Activated CD8-positive, alpha-beta memory T cell treated with anti-CD3 and anti-CD28 coated beads, Interleukin-2, amount 10 ng/mL, durations not matched to agents 7 days and 5 days (primary cell): ENCODE measurements around the gene NEURL3. TPM values are rescaled to one million over a fixed set of nuclear protein-coding genes. Genes with fewer than 3 reads are reported as not detected.
A peak's percentile ranks its signal among the peaks of the same experiment; 100 is the strongest.
"Not testable (repeated sequence)": the region's sequence is repeated elsewhere in the genome, so short reads cannot be mapped to it uniquely, and the experiment has no call there.

ENCODE experiments used
- ATAC-seq: fragments of 150-1000 bp; cut with Tn5 transposase; one replicate; pipeline ENCODE4 v1.10.0; 2021; ENCODE audit warnings: moderate library complexity
- CTCF ChIA-PET: fragments of 350-600 bp; sonication (Branson Sonifier 250); formaldehyde crosslinking; loops from one replicate; lab custom pipeline; 2021; ENCODE audit warnings: antibody characterized with exemption; lab: Charles Lee
- DNase-seq: peaks from one replicate; pipeline ENCODE4 v3.0.0-alpha.2; 2020
- H3K27ac Mint-ChIP-seq: one replicate; pipeline ENCODE4 v1.8.0; 2021; ENCODE audit warnings: mild to moderate bottlenecking, mixed read lengths
- H3K27me3 Mint-ChIP-seq: one replicate; pipeline ENCODE4 v1.8.0; 2021; ENCODE audit warnings: mixed read lengths
- H3K36me3 Mint-ChIP-seq: one replicate; pipeline ENCODE4 v1.8.0; 2021; ENCODE audit warnings: mild to moderate bottlenecking, mixed read lengths
- H3K4me1 Mint-ChIP-seq: one replicate; pipeline ENCODE4 v1.8.0; 2021; ENCODE audit warnings: mixed read lengths
- H3K4me3 Mint-ChIP-seq: one replicate; pipeline ENCODE4 v1.8.0; 2021; ENCODE audit warnings: mild to moderate bottlenecking, moderate library complexity, mixed read lengths
- H3K9me3 Mint-ChIP-seq: one replicate; pipeline ENCODE4 v1.8.0; 2022; ENCODE audit warnings: low read depth, mixed read lengths
- total RNA-seq, 2 experiments: library from RNA; stranded (reverse); gene quantifications; one replicate each; pipeline ENCODE4 v1.2.3, GENCODE V29; 2021

The NEURL3 gene
- total RNA-seq, 2 experiments from 2014 or later: 0.38 to 0.52 TPM

DNA sequence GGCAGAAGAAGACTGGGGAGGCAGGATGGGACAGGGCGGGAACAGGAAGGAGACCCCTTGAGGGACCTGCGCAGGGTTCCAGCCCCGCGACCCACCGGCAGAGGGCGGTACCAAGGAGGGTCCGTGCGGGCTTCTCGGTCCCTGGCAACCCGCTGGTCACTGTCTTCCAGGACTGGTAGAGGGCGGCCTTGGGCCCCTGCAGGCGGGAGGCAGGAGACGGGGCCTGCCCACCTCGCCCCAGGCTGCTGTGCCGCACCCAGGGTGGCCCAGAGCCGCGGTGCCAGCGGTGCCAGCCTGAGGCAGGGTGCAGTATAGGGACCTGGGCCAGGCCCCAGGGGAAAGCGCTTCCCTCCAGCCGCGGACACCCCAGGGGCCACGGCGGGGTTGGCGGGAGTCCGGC lies 34.5 kb downstream of the NEURL3 start:
- Mint-ChIP-seq H3K4me1 (peaks cover 15% of the 10 kb centered on the region), H3K27me3 (peaks cover 4% of the 10 kb centered on the region), H3K4me3 (no peak overlapping the region), H3K27ac (no peak overlapping the region), H3K36me3 (no peaks in the 10 kb centered on the region), H3K9me3 (no peaks in the 10 kb centered on the region)
- DNase-seq: peak; percentile 62
- CTCF ChIA-PET: interaction anchor here (1.1 to 1.8 kb wide), 6 partner anchors 16 to 84 kb away, joined by 3 to 7 read pairs (median 4); partner anchors contain the start of gene NEURL3
- ATAC-seq: peak; percentile 82

DNA sequence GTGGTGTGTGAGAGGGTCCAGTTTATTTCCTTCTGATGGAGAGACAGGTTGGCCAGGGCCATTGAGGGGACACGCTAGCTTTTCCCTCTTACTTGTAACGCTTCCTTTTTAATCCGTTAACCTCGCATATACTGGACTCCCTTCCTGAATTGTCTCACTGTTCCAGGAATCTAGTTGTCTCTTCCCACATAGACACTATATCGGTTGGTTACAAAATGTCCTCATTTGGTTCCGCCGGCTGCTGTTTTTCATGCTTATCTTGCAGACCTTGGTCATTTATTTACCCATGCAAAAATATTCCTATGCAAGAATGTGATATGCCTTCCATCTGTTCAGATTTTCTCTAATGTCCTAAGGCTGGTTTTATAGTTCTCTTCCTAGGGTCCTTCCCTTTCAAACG lies 35.0 kb downstream of the NEURL3 start:
- Mint-ChIP-seq H3K27me3 (peaks cover 4% of the 10 kb centered on the region), H3K4me1 (peaks cover 15% of the 10 kb centered on the region), H3K36me3 (no peaks in the 10 kb centered on the region), H3K9me3 (no peaks in the 10 kb centered on the region), H3K4me3 (no peak overlapping the region), H3K27ac (no peak overlapping the region)
- ATAC-seq (no peak), DNase-seq (no peak)
- CTCF ChIA-PET: interaction anchor here (1.1 to 1.8 kb wide), 8 partner anchors 11 to 84 kb away, joined by 3 to 7 read pairs (median 4); partner anchors contain the start of gene NEURL3

DNA sequence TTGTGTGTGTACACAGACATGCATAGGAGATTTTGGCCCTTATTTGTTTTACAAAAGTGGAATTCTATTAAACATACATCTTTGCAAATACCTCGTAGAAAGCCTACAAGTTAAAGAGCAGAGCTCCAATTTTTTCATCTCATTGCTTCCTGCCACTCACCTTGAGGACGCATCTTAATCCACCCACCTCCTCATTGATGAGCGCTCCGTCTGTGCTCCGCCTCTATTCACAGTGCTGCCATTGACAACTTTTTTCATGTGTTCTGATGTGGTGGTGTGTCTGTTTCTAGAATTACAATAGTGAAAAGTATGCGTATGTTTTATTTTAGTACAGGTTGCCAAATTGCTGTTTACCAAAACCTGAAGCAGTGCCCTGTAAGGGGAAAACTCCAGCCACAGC lies 36.3 kb downstream of the NEURL3 start:
- CTCF ChIA-PET: interaction anchor here (1.1 to 1.8 kb wide), 5 partner anchors 12 to 86 kb away, joined by 3 to 7 read pairs (median 3); no protein-coding TSS in a partner anchor
- Mint-ChIP-seq H3K4me3 (no peak overlapping the region), H3K4me1 (peaks cover 15% of the 10 kb centered on the region), H3K27me3 (peaks cover 4% of the 10 kb centered on the region), H3K36me3 (no peaks in the 10 kb centered on the region), H3K9me3 (no peaks in the 10 kb centered on the region), H3K27ac (no peak overlapping the region)
- ATAC-seq (no peak), DNase-seq (no peak)

DNA sequence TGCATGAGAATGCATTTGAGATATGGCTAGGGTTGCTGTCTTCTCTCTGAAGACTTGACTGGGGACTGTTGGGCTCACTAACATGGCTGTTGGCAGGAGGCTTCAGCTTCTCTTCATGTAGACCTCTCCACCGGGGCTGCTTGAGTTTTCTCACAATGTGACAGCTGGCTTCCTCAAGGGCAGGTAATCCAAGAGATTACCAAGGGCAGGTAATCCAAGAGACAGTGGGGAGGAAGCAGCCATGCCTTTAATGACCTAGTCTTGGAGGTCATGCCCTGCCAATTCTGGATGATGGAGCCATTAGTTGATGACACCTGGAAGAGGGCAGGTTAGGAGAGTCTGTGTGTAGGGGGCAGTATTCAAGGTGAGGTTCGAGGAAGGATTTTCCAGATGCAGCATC lies 40.5 kb downstream of the NEURL3 start:
- DNase-seq: no peak
- peaks cover 4% of the 10 kb centered on the region for H3K27me3 Mint-ChIP-seq
- CTCF ChIA-PET: interaction anchor here (1.4 kb wide), 1 partner anchor 9 kb away, joined by 3 read pairs; no protein-coding TSS in a partner anchor
- H3K9me3 Mint-ChIP-seq: no peaks in the 10 kb centered on the region
- H3K4me3 Mint-ChIP-seq: no peak overlapping the region
- no peaks in the 10 kb centered on the region for H3K4me1 Mint-ChIP-seq
- no peak for ATAC-seq
- no peak overlapping the region for H3K27ac Mint-ChIP-seq
- H3K36me3 Mint-ChIP-seq: no peaks in the 10 kb centered on the region

DNA sequence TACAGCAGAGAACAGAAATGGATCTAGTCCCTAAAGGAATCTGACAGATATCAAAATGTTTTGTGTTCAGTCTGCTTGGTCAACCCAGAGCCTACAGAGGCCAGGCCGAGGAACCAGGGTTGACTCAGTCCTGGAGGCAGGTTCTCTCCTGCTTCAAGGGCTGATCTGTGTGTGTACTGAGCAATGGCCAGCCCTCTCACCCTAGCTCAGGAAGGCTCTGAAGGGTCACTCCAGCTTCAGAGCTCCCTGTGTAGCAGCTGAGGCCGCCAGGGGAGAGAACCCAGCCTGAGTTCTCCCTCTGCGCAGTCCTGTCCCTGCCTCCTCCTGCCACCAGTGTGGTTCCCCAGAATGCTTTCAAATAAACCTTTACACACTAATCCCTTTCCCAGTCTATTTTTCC lies 41.1 kb downstream of the NEURL3 start:
- H3K4me3 Mint-ChIP-seq: no peak overlapping the region
- CTCF ChIA-PET: interaction anchor here (1.4 kb wide), 1 partner anchor 9 kb away, joined by 3 read pairs; no protein-coding TSS in a partner anchor
- H3K4me1 Mint-ChIP-seq: no peaks in the 10 kb centered on the region
- H3K9me3 Mint-ChIP-seq: no peaks in the 10 kb centered on the region
- ATAC-seq (no peak), DNase-seq (no peak)
- H3K36me3 Mint-ChIP-seq: no peaks in the 10 kb centered on the region
- H3K27me3 Mint-ChIP-seq: peaks cover 6% of the 10 kb centered on the region
- no peak overlapping the region for H3K27ac Mint-ChIP-seq

DNA sequence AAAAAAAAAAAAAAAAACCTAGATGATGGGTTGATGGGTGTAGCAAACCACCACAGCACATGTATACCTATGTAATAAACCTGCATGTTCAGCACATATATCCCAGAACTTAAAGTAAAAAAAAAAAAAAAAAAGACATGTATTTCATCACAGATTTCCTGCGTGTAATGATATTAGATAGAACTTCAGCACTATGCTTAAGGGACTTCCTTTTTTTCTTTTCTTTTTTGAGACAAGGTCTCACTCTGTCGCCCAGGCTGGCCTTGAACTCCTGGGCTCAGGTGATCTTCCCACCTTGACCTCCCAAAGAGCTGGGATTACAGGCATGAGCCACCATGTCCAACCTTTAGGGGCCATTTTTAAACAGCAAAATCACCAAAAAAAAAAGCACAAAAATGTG lies 42.0 kb downstream of the NEURL3 start:
- CTCF ChIA-PET: interaction anchor here (0.8 to 1.4 kb wide), 2 partner anchors 10 to 91 kb away, joined by 3 read pairs; no protein-coding TSS in a partner anchor
- Mint-ChIP-seq H3K36me3 (no peaks in the 10 kb centered on the region), H3K9me3 (no peaks in the 10 kb centered on the region), H3K4me1 (no peaks in the 10 kb centered on the region), H3K4me3 (no peak overlapping the region), H3K27me3 (peaks cover 6% of the 10 kb centered on the region), H3K27ac (no peak overlapping the region)
- no peak for DNase-seq
- ATAC-seq: no peak

DNA sequence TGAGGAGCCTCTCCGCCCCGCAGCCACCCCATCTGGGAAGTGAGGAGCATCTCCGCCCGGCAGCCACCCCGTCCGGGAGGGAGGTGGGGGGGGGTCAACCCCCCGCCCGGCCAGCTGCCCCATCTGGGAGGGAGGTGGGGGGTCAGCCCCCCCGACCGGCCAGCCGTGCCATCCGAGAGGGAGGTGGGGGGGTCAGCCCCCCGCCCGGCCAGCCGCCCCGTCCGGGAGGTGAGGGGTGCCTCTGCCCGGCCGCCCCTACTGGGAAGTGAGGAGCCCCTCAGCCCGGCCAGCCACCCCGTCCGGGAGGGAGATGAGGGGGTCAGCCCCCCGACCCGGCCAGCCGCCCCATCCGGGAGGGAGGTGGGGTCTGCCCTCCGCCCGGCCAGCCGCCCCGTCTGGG lies 43.5 kb downstream of the NEURL3 start:
- H3K36me3 Mint-ChIP-seq, ATAC-seq, H3K4me1 Mint-ChIP-seq, H3K9me3 Mint-ChIP-seq, H3K27ac Mint-ChIP-seq, CTCF ChIA-PET, H3K27me3 Mint-ChIP-seq, DNase-seq, H3K4me3 Mint-ChIP-seq: not testable (repeated sequence)

DNA sequence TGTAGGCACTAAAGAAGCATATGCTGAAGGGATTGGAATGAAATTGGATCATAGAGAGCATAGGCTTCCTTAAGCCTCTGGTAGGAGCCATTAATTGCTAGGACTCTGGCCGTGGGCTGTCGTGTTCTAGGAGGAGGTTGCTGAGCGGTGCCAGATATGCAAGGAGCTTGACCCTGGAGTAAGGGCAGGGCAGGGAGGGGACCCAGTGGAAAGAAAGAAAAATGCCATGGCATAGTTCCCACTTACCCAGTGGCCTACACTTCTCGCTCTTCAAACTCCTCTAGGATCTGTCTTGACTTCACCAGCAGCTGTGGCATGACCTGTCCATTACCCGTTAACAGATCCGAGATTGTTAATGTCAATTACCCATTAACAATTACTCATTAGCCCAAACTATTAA lies 53.1 kb downstream of the NEURL3 start:
- DNase-seq (no peak), ATAC-seq (no peak)
- H3K27ac Mint-ChIP-seq: no peak overlapping the region
- CTCF ChIA-PET: no interaction called here
- no peak overlapping the region for H3K4me3 Mint-ChIP-seq
- H3K36me3 Mint-ChIP-seq: no peaks in the 10 kb centered on the region
- H3K27me3 Mint-ChIP-seq: peaks cover 4% of the 10 kb centered on the region
- H3K4me1 Mint-ChIP-seq: no peaks in the 10 kb centered on the region
- H3K9me3 Mint-ChIP-seq: no peaks in the 10 kb centered on the region

DNA sequence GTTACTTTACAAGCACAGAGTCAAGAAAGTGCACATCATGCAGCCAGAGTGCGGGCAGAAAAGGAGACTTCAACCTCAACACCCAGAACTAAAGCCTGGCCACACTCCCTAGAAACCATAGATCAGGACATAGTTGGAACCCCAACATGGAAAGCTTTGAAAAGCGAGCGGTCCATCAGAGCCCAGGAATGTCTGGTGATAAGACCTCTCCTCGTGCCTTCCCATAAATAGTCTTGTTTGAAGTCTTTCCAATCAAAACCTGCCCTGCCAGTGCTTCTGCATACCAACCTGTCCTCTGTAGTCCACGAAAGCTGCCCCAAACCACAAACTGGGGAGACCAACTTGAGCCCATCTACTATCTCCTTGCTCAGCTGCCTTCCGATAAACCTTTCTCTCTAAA lies 55.5 kb downstream of the NEURL3 start:
- CTCF ChIA-PET: interaction anchor here (1.1 kb wide), 1 partner anchor 43 kb away, joined by 4 read pairs; no protein-coding TSS in a partner anchor
- Mint-ChIP-seq H3K36me3 (no peaks in the 10 kb centered on the region), H3K9me3 (no peaks in the 10 kb centered on the region), H3K4me1 (no peaks in the 10 kb centered on the region), H3K27me3 (peaks cover 4% of the 10 kb centered on the region), H3K4me3 (no peak overlapping the region), H3K27ac (no peak overlapping the region)
- DNase-seq (no peak), ATAC-seq (no peak)

DNA sequence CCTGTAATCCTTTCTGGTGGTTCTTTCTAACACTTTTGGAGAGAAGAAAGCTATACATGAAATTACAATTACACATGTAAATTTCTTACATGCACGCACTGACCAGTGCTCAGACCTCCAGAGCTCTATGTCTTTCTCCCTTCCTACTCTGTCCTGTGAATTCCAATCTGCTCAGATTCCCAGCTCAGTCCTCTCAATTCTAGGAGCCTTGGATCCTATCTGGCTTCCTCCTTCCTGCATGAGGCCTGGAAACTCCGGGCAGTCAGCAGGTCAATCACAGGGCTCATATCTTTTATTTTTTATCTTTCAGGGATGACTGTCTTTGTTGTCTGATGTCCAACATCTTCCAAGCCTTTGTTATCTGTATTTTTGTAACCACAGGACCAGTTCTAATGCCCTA lies 56.0 kb downstream of the NEURL3 start:
- no peaks in the 10 kb centered on the region for H3K9me3 Mint-ChIP-seq
- CTCF ChIA-PET: no interaction called here
- no peak overlapping the region for H3K27ac Mint-ChIP-seq
- H3K36me3 Mint-ChIP-seq: no peaks in the 10 kb centered on the region
- peaks cover 4% of the 10 kb centered on the region for H3K27me3 Mint-ChIP-seq
- DNase-seq: no peak
- H3K4me3 Mint-ChIP-seq: no peak overlapping the region
- no peaks in the 10 kb centered on the region for H3K4me1 Mint-ChIP-seq
- ATAC-seq: no peak

DNA sequence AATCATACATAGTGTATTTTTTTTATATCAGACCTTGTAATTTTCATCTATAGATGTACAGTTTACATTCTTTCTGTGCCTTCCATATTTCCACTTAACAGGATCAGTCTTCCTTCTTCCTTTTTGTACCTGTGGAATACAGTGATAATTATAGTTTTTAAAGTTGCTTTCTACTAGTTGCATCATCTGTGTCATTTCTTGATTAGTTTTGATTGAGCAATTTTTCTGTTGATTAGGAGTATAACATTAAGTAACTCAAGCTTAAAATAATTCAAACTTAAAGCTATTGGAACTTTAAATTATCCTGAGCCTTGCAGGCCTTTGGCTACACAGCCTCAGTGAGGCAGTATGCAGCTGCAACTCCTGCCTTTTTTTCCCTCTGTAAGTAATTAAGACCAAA lies 57.4 kb downstream of the NEURL3 start:
- Mint-ChIP-seq H3K4me3 (no peak overlapping the region), H3K4me1 (no peaks in the 10 kb centered on the region), H3K27ac (no peak overlapping the region), H3K36me3 (no peaks in the 10 kb centered on the region), H3K27me3 (peaks cover 8% of the 10 kb centered on the region), H3K9me3 (no peaks in the 10 kb centered on the region)
- CTCF ChIA-PET: no interaction called here
- DNase-seq (no peak), ATAC-seq (no peak)

Other genes with a start within 250 kb of the NEURL3 start
- gene TMEM127, start 239.4 kb downstream of the NEURL3 start, total RNA-seq: 10 to 100 TPM; 32.7 to 36.9 TPM
- gene CIAO1, start 239.1 kb downstream of the NEURL3 start, total RNA-seq: 10 to 100 TPM; 67.0 to 76.8 TPM
- gene SNRNP200, start 199.8 kb downstream of the NEURL3 start, total RNA-seq: 100 to 1,000 TPM; 170 to 182 TPM
- 10 to 100 TPM; 53.2 to 56.9 TPM for gene ITPRIPL1, start 180.0 kb downstream of the NEURL3 start, total RNA-seq
- gene NCAPH, start 169.6 kb downstream of the NEURL3 start, total RNA-seq: 100 to 1,000 TPM; 115 to 117 TPM
- 10 to 100 TPM; 57.9 to 70.5 TPM for gene ARID5A, start 31.4 kb upstream of the NEURL3 start, total RNA-seq
- 10 to 100 TPM; 74.6 to 84.0 TPM for gene KANSL3, start 133.0 kb upstream of the NEURL3 start, total RNA-seq
- gene FER1L5, start 137.4 kb upstream of the NEURL3 start, total RNA-seq: not detected
- 1 to 10 TPM; 7.3 to 7.5 TPM for gene LMAN2L, start 234.7 kb upstream of the NEURL3 start, total RNA-seq